CD4-positive, alpha-beta T cell (primary cell): ENCODE data around the gene CINP. TPM values are rescaled to one million over a fixed set of nuclear protein-coding genes. Genes with fewer than 3 reads are reported as not detected.
A peak's percentile ranks its signal among the peaks of the same experiment; 100 is the strongest.

Experiments
- ATAC-seq: fragments of 200-7000 bp; cut with Tn5 transposase; one replicate; pipeline ENCODE4 v1.10.0; 2022; ENCODE audit warnings: mild to moderate bottlenecking; ENCODE audit not compliant: poor library complexity
- CTCF ChIA-PET: fragments of 350-600 bp; sonication (Branson Sonifier 250); formaldehyde crosslinking; loops from one replicate; lab custom pipeline; 2021; ENCODE audit warnings: antibody characterized with exemption, inconsistent platforms; lab: Charles Lee
- POLR2A ChIA-PET: fragments of 350-600 bp; sonication (Branson Sonifier 250); formaldehyde crosslinking; loops from one replicate; lab custom pipeline; 2021; ENCODE audit warnings: antibody characterized with exemption, inconsistent platforms; lab: Charles Lee
- DNase-seq, 14 experiments: peaks; one replicate each; pipeline ENCODE4 v3.0.0-alpha.2; 2013 to 2020; ENCODE audit warnings: mixed read lengths in 2 of 14
- H3K27ac ChIP-seq, 2 donors: one replicate each; pipeline versions ENCODE4 v1.5.1 to v1.7.0; 2013; ENCODE audit warnings: low read length in 2 of 2, low read depth in 1 of 2, mild to moderate bottlenecking in 1 of 2
- H3K27me3 ChIP-seq, 2 experiments: 1 replicate in 1 of 2; 2 replicates in 1 of 2; pipeline versions ENCODE4 v1.6.1 to v1.7.0; 2013; ENCODE audit warnings: low read length in 2 of 2, control low read depth in 1 of 2, mild to moderate bottlenecking in 1 of 2, moderate library complexity in 1 of 2; ENCODE audit not compliant: insufficient read depth in 2 of 2, control insufficient read depth in 1 of 2
- H3K36me3 ChIP-seq: one replicate; pipeline ENCODE4 v1.6.1; 2013; ENCODE audit warnings: low read length, control low read depth; ENCODE audit not compliant: insufficient read depth
- H3K4me1 ChIP-seq: one replicate; pipeline ENCODE4 v1.6.1; 2013; ENCODE audit warnings: low read length, control low read depth; ENCODE audit not compliant: insufficient read depth
- H3K4me3 ChIP-seq: one replicate; pipeline ENCODE4 v1.5.1; 2013; ENCODE audit warnings: mild to moderate bottlenecking, low read length, moderate library complexity
- H3K9me3 ChIP-seq, 2 experiments: 1 replicate in 1 of 2; 2 replicates in 1 of 2; pipeline versions ENCODE4 v1.6.1 to v1.7.0; 2013; ENCODE audit warnings: low read length in 2 of 2, mild to moderate bottlenecking in 2 of 2, control low read depth in 1 of 2, moderate library complexity in 1 of 2; ENCODE audit not compliant: control insufficient read depth in 1 of 2, insufficient read depth in 1 of 2
- H3K27ac Mint-ChIP-seq: one replicate; pipeline ENCODE4 v1.8.0; 2020; ENCODE audit warnings: mixed read lengths
- H3K27me3 Mint-ChIP-seq: one replicate; pipeline ENCODE4 v1.8.0; 2021; ENCODE audit warnings: mixed read lengths
- H3K36me3 Mint-ChIP-seq: one replicate; pipeline ENCODE4 v1.8.0; 2021; ENCODE audit warnings: low read depth, mixed read lengths
- H3K4me1 Mint-ChIP-seq: one replicate; pipeline ENCODE4 v1.8.0; 2021; ENCODE audit warnings: low read depth, mixed read lengths
- H3K4me3 Mint-ChIP-seq: one replicate; pipeline ENCODE4 v1.8.0; 2020; ENCODE audit warnings: mild to moderate bottlenecking, mixed read lengths
- H3K9me3 Mint-ChIP-seq: one replicate; pipeline ENCODE4 v1.8.0; 2020; ENCODE audit warnings: mixed read lengths
- intact Hi-C, 2 experiments: fragments of 100-400 bp; cut with DNase I in 1 of 2; cut with micrococcal nuclease in 1 of 2; formaldehyde crosslinking; loops; one replicate each; pipeline versions ENCODE4 v1.15.1 to v1.9.0; 2023 to 2025; cut with DNase I, micrococcal nuclease
- total RNA-seq, 174 experiments: library from RNA in 2 of 174; stranded (reverse) in 2 of 174; gene quantifications; one replicate each; pipeline ENCODE4 v1.2.3 and lab custom pipeline; 2021 to 2026
- TF ChIP-seq, protein P1 (sequence below): fragments of 200-600 bp; IDR thresholded peaks from one replicate; pipeline ENCODE4 v1.8.0; 2022; ENCODE audit warnings: antibody characterized with exemption, mild to moderate bottlenecking

The CINP gene
- total RNA-seq, 2 experiments from 2014 or later = 12.6 to 14.5 TPM

DNA sequence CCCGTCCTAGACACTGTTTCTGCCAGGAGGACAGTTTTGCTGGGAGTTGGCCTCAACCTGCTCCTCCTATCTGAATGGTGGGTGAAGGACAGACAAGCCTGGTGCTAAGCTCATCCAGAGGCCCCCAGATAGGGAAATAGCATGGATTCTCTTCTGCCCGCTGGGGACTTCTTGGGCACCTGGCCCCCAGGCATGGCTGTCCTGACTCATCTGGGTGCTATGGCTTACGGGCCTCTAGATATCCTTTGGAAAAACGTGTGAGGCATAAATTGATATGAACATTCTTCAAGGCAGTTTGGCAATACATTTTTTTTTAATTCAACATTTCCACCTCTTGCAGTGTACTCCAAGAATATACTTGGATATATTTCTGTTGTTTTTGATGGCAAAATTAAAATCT, 8.7 kb upstream of the CINP start:
- Mint-ChIP-seq H3K4me1 (no peaks in the 10 kb centered on the region), H3K4me3 (no peak overlapping the region), H3K27ac (no peak overlapping the region), H3K36me3 (peaks cover 4% of the 10 kb centered on the region), H3K9me3 (no peaks in the 10 kb centered on the region), H3K27me3 (no peaks in the 10 kb centered on the region)
- POLR2A ChIA-PET = no interaction called here
- CTCF ChIA-PET = no interaction called here
- TF ChIP-seq, protein P1, sequence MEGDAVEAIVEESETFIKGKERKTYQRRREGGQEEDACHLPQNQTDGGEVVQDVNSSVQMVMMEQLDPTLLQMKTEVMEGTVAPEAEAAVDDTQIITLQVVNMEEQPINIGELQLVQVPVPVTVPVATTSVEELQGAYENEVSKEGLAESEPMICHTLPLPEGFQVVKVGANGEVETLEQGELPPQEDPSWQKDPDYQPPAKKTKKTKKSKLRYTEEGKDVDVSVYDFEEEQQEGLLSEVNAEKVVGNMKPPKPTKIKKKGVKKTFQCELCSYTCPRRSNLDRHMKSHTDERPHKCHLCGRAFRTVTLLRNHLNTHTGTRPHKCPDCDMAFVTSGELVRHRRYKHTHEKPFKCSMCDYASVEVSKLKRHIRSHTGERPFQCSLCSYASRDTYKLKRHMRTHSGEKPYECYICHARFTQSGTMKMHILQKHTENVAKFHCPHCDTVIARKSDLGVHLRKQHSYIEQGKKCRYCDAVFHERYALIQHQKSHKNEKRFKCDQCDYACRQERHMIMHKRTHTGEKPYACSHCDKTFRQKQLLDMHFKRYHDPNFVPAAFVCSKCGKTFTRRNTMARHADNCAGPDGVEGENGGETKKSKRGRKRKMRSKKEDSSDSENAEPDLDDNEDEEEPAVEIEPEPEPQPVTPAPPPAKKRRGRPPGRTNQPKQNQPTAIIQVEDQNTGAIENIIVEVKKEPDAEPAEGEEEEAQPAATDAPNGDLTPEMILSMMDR = no peak
- DNase-seq = no peak
- Histone ChIP-seq H3K27ac (no peak overlapping the region), H3K9me3 (no peaks in the 10 kb centered on the region), H3K36me3 (no peaks in the 10 kb centered on the region), H3K4me3 (no peak overlapping the region), H3K4me1 (peaks cover 6% of the 10 kb centered on the region), H3K27me3 (no peaks in the 10 kb centered on the region)
- intact Hi-C loops = no loop called here
- ATAC-seq = no peak

DNA sequence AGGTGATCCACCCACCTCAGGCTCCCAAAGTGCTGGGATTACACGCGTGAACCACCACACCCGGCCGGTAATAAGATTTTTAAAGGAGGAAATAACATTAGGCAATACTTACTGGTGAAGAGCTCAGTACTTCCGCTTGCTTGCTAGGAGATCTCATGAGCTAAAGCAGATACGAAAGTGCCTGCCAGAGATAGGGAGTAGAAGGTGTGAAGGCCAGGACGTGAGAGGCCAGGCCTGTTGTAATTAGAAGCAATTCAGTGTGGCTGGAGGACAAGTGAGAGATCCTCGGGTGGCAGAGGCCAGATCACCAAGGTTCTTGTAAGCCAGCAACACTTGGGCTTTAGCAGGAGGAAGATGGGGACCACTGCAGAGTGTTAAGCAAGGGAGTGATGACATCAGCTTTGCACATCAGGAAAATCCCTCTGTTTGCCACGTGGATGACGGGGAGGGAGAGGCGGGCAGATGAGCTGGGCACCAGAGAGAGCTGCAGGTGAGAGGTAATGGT, 7.7 kb upstream of the CINP start:
- Histone ChIP-seq H3K9me3 (no peaks in the 10 kb centered on the region), H3K27me3 (no peaks in the 10 kb centered on the region), H3K36me3 (no peaks in the 10 kb centered on the region), H3K27ac (no peak overlapping the region), H3K4me1 (peaks cover 6% of the 10 kb centered on the region), H3K4me3 (no peak overlapping the region)
- Mint-ChIP-seq H3K27me3 (no peaks in the 10 kb centered on the region), H3K4me1 (no peaks in the 10 kb centered on the region), H3K9me3 (no peaks in the 10 kb centered on the region), H3K27ac (no peak overlapping the region), H3K36me3 (no peaks in the 10 kb centered on the region), H3K4me3 (no peak overlapping the region)
- peak in 3 of 14 experiments; percentile 24 to 63 (median 57) for DNase-seq
- TF ChIP-seq, protein P1 = no peak
- POLR2A ChIA-PET = no interaction called here
- CTCF ChIA-PET = no interaction called here
- intact Hi-C loops = no loop called here
- ATAC-seq = no peak

DNA sequence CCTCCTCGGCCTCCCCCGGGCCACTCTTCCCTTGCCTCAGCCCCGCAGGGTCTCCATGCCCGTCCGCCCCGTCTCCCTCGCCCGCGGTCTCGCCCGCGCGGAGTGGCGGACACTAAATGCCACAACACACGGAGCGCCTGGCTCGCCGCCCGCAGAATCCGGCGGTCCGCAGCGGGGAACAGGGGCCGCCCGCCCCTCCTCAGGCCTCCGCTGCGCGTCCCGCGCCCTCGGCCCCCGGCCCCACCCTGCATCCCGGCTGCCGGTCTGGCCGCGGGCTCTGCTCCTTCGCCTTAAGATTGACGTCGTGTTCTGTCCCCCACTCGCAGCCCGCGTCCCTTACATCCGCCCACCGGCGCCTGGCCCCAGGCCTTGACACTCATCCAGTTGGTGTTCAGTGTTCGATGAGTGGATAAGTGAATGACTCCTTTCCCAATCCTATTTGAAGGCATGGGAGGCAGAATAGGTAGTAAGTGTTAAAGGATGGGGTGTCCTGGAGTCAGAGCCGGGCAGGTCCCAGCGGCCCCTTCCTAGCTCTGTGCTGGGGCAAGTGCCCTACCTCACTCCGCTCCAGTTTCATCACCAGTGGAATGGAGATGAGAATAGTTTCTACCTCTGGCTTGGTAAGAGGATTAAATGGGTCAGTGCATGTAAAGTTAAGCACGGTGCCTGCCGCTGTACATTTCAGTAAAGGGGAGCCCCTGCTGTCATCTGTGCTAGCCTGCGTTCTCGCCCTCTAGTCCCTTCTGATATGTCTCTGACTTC, 673 bp upstream of the CINP start:
- intact Hi-C loops = loop anchor here (2.0 to 10.0 kb wide), 8 partner anchors 45 to 1201 kb away; partner anchors contain the start of genes BAG5 (in 1 of the 2), COA8 (in 1 of the 2), DYNC1H1 (in 1 of the 2) and EIF5 (in 1 of the 2)
- Histone ChIP-seq H3K27me3 (no peaks in the 10 kb centered on the region), H3K4me3 (peak overlapping the region; percentile 91), H3K27ac (peak overlapping the region in 1 of 2 donors; percentile 74), H3K4me1 (peaks cover 30% of the 10 kb centered on the region), H3K9me3 (no peaks in the 10 kb centered on the region), H3K36me3 (peaks cover 13% of the 10 kb centered on the region)
- Mint-ChIP-seq H3K27ac (no peak overlapping the region), H3K27me3 (no peaks in the 10 kb centered on the region), H3K36me3 (peaks cover 29% of the 10 kb centered on the region), H3K4me1 (peaks cover 21% of the 10 kb centered on the region), H3K4me3 (no peak overlapping the region), H3K9me3 (no peaks in the 10 kb centered on the region)
- TF ChIP-seq, protein P1 = no peak
- ChIA-PET CTCF (no interaction called here), POLR2A (interaction anchor here (1.9 kb wide), 1 partner anchor 43 kb away, joined by 17 read pairs; the partner anchor contains the start of gene ZNF839)
- DNase-seq (peak in 7 of 14 experiments; percentile 6 to 54 (median 39)), ATAC-seq (peak; percentile 5)
